D721Med (cell line): ENCODE measurements around the gene HARBI1.

Experiments used
- DNase-seq: peaks from one replicate; pipeline ENCODE4 v3.0.0; 2011; ENCODE audit warnings: low spot score; ENCODE audit not compliant: insufficient read length
- FAIRE-seq: peaks from 2 replicates; lab custom pipeline; 2011; peaks lifted over from hg19 to GRCh38; lab: Jason Lieb, UNC
- TF ChIP-seq, protein P1 (sequence below): IDR thresholded peaks from 2 replicates; pipeline ENCODE4 v1.5.1; 2012; ENCODE audit warnings: mild to moderate bottlenecking, control low read depth; ENCODE audit not compliant: insufficient read depth; ENCODE audit errors: missing control alignments

Gene HARBI1

DNA sequence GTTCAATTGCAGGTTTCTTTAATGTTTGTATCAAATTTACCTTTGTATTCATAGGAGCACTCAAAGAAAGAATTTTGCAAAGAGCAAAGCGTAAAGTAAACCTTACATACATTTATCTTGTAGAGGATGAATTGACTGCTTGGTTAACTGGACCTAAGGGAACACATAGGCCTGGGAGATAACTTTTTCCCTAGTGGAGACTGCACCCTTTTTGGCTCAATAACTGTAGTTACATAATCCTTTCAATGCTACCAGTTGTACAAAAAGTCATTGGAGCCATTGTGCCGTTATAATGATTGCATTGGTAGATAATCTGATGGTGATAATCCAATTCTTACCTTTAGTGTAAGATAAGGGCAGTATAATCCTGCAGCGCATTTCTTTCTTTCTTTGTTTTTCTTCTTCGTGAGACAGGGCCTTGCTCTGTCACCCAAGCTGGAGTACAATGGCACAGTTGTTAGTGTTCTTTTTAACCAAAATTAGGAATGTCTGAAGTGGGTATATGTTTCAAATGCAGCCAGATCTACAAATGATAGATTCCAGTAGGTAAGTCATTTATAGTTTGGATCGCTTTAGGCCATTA, 18.6 kb upstream of the HARBI1 start:
- no peak for FAIRE-seq
- DNase-seq = no peak
- TF ChIP-seq, protein P1, sequence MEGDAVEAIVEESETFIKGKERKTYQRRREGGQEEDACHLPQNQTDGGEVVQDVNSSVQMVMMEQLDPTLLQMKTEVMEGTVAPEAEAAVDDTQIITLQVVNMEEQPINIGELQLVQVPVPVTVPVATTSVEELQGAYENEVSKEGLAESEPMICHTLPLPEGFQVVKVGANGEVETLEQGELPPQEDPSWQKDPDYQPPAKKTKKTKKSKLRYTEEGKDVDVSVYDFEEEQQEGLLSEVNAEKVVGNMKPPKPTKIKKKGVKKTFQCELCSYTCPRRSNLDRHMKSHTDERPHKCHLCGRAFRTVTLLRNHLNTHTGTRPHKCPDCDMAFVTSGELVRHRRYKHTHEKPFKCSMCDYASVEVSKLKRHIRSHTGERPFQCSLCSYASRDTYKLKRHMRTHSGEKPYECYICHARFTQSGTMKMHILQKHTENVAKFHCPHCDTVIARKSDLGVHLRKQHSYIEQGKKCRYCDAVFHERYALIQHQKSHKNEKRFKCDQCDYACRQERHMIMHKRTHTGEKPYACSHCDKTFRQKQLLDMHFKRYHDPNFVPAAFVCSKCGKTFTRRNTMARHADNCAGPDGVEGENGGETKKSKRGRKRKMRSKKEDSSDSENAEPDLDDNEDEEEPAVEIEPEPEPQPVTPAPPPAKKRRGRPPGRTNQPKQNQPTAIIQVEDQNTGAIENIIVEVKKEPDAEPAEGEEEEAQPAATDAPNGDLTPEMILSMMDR = no peak

- TF ChIP-seq, protein P1 = no peak
- no peak for DNase-seq
- no peak for FAIRE-seq
Measured at GRCh38 chr11:46633291-46634217, 16.5 kb upstream of the HARBI1 start.

DNA sequence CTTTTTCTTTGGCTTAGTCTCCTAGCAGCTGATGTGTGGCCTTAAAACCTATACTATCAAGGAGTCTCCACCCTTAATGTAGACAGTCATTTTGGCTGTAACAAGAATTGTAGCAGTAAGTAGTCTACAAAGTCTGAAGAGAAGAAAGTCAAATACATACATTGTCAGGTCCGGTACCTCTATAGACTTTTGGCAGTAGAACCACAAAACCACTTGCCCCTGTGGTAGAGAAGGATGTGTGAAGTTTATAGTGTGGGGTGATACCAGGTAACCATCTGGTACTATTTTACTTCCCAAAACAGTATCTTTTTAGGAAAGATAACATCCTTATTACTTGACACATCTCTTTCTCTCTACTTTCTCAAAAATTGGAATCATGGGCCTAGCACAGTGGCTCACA, 15.5 kb upstream of the HARBI1 start:
- FAIRE-seq (no peak), DNase-seq (no peak)
- TF ChIP-seq, protein P1 = no peak

DNA sequence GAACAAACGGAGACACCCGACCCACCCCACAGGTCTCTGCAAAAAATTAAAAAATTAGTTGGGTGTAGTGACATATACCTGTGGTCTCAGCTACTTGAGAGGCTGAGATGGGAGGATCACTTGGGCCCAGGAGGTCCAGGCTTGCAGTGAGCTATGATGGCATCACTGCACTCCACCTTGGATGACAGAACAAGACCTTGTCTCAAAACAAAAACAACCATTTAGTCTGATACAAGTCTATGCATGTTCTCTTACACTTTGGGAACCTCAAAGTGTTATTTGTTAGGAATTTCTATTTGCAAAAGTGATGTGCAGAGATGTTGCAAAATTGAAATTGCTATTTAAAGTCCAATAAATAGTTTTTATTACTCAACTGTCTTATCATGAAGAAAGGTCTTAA, 14.6 kb upstream of the HARBI1 start:
- no peak for FAIRE-seq
- no peak for DNase-seq
- TF ChIP-seq, protein P1 = no peak

DNA sequence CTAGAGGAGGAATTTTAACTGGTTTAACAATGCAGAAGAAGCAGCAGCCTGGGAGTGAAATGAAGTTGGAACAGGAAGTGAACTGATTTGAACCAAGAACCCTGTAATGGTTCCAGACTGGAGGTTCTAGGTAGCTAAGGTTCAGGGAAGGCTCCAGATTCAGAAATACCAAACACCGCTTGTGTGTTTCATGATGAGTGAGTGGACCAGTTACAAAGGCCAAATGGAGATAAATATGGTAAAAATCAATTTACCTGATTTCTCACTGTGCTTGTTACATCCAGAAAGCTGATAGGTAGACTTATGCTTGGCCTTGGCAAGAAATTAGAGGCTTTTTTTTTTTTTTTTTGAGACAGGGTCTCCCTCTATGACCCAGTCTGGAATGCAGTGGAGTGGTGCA, 13.2 kb upstream of the HARBI1 start:
- TF ChIP-seq, protein P1 = no peak
- DNase-seq (no peak), FAIRE-seq (no peak)

DNA sequence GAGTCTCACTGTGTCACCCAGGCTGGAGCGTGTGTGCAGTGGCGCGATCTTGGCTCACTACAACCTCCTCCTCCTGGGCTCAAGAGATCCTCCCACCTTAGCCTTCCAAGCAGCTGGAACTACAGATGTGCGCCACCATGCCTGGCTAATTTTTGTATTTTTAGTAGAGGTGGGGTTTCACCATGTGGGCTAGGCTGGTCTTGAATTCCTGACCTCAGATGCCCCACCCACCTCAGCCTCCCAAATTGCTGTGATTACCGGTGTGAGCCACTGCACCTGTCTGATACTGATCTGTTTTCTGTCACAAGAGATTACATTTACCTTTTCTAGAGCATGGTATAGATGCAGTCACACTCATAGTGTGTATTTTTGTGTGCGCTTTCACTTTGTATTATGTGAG, 11.9 kb upstream of the HARBI1 start:
- no peak for DNase-seq
- TF ChIP-seq, protein P1 = no peak
- no peak for FAIRE-seq

DNA sequence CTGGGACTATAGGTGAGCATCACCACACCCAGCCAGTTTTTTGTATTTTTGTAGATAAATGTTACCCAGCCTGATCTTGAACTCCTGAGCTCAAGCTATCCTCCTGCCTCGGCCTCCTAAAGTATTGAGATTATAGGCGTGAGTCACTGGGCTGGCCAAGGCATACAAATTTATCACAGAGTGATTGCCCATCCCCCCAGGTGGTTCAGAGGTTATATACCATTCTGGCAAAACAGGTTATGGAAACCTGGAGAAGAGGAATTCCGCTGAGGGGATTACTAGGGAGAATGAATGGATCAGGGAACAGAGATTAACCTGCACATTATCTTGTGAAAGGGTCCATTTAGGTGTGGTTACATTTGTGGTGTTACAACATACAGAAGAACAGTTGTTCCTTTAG, 8.4 kb upstream of the HARBI1 start:
- FAIRE-seq = no peak

More for the DNA sequence above, 8.4 kb upstream of the HARBI1 start:
- TF ChIP-seq, protein P1 = no peak
- DNase-seq = no peak
